ENCODE results near the gene PKP2. TPM values are rescaled to one million over a fixed set of nuclear protein-coding genes. Genes with fewer than 3 reads are reported as not detected.

The PKP2 gene
- total and polyA plus RNA-seq, 2 of the 13 experiments (the other 11 are each of a cell fraction or from before 2014, with no cell fraction given) = 15.1 to 25.3 TPM

DNA sequence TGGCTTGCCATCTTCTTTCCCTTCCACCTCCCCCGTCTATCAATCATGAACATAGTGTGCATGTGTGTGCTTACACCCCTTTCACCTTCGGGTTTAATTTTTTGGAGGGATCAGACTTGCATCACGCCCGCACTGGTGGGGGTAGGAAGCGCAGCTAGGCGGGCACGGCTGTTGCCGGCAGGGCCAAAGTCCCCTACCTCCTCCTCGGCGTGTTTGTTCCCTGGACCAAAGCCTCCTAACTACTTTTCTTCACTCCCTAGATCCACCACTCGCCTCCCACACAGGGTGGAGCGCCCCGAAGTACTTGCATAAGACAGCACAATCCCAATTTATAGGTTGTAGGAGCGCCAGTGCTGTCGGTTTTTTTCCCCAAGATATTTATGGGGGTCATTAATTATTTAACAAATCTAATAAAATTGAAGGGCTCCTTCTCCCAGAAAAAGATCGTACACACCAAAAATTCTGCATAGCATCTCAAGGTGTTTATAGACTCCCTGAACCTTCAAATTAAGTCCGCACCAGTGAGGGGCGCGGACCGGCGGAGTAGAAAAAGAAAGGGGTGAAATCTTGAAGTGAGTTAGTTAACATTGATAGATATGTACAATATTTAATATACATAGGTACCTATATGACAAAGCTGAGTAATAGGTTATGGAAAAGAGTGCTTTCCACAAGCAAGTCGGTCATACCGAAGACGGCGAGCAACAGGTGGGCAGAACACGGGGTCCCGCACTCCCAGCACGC lies 717 bp downstream of the PKP2 start:
- peak; percentile 25 for DNase-seq (ENCODE audit: low spot score)
- WGBS (ENCODE audit: low lambda C conversion rate) = 2% methylated on average over 28 of the region's 28 CpGs
- intact Hi-C loops (cut with micrococcal nuclease; ENCODE audit: unreplicated experiment) = loop anchor here (2.0 to 5.0 kb wide), 2 partner anchors 23 to 39 kb away; no protein-coding TSS in a partner anchor
- TF ChIP-seq, protein P1, sequence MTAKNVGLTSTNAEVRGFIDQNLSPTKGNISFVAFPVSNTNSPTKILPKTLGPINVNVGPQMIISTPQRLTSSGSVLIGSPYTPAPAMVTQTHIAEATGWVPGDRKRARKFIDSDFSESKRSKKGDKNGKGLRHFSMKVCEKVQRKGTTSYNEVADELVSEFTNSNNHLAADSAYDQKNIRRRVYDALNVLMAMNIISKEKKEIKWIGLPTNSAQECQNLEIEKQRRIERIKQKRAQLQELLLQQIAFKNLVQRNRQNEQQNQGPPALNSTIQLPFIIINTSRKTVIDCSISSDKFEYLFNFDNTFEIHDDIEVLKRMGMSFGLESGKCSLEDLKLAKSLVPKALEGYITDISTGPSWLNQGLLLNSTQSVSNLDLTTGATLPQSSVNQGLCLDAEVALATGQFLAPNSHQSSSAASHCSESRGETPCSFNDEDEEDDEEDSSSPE (CRISPR knock-in tag; IDR thresholded peaks at IDR 0.05) = 0 out of 2 replicates have a peak, but pooled peaks have one; percentile 35
- TF ChIP-seq HDAC1 (CRISPR knock-in tag; IDR thresholded peaks at IDR 0.05) (peak; percentile 23; the same call in 1 of the 2 replicates), KDM5A (IDR thresholded peaks at IDR 0.05; ENCODE audit: borderline replicate concordance, low read length) (0 out of 2 replicates have a peak, but pooled peaks have one; percentile 23), MED8 (CRISPR knock-in tag; IDR thresholded peaks at IDR 0.05; ENCODE audit: insufficient replicate concordance) (peak; percentile 27), ZNF616 (CRISPR knock-in tag; IDR thresholded peaks at IDR 0.05; ENCODE audit: low read depth) (no peak), MTERF4 (CRISPR knock-in tag; IDR thresholded peaks at IDR 0.05) (no peak), MAFG (CRISPR knock-in tag; IDR thresholded peaks at IDR 0.05) (no peak), BATF2 (CRISPR knock-in tag; IDR thresholded peaks at IDR 0.05) (peak; percentile 63; the same call in 1 of the 2 replicates), NRL (CRISPR knock-in tag; IDR thresholded peaks at IDR 0.05; ENCODE audit: borderline replicate concordance) (no peak), ZNF781 (CRISPR knock-in tag; IDR thresholded peaks at IDR 0.05; ENCODE audit: borderline replicate concordance, not compliant biosample characterization) (no peak), ASH2L (IDR thresholded peaks at IDR 0.05; ENCODE audit: insufficient read length, low read depth, low read length) (peak; percentile 69), MYC (CRISPR knock-in tag; IDR thresholded peaks at IDR 0.05; ENCODE audit: borderline replicate concordance) (peak; percentile 37; the same call in 1 of the 2 replicates), ZBTB7B (CRISPR knock-in tag; IDR thresholded peaks at IDR 0.05) (0 out of 2 replicates have a peak, but pooled peaks have one; percentile 3), ZNF367 (CRISPR knock-in tag; IDR thresholded peaks at IDR 0.05; ENCODE audit: borderline replicate concordance) (no peak), ISL2 (CRISPR knock-in tag; IDR thresholded peaks at IDR 0.05) (no peak)
- TF ChIP-seq, protein P2, sequence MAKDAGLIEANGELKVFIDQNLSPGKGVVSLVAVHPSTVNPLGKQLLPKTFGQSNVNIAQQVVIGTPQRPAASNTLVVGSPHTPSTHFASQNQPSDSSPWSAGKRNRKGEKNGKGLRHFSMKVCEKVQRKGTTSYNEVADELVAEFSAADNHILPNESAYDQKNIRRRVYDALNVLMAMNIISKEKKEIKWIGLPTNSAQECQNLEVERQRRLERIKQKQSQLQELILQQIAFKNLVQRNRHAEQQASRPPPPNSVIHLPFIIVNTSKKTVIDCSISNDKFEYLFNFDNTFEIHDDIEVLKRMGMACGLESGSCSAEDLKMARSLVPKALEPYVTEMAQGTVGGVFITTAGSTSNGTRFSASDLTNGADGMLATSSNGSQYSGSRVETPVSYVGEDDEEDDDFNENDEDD (CRISPR knock-in tag; IDR thresholded peaks at IDR 0.05; ENCODE audit: borderline replicate concordance) = peak; percentile 32; the same call in 1 of the 2 replicates
- TF ChIP-seq, protein P3, sequence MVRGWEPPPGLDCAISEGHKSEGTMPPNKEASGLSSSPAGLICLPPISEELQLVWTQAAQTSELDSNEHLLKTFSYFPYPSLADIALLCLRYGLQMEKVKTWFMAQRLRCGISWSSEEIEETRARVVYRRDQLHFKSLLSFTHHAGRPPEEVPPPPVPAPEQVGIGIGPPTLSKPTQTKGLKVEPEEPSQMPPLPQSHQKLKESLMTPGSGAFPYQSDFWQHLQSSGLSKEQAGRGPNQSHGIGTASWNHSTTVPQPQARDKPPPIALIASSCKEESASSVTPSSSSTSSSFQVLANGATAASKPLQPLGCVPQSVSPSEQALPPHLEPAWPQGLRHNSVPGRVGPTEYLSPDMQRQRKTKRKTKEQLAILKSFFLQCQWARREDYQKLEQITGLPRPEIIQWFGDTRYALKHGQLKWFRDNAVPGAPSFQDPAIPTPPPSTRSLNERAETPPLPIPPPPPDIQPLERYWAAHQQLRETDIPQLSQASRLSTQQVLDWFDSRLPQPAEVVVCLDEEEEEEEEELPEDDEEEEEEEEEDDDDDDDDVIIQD (CRISPR knock-in tag; IDR thresholded peaks at IDR 0.05; ENCODE audit: low read depth) = 0 out of 2 replicates have a peak, but pooled peaks have one; percentile 36

More for the DNA sequence above, 717 bp downstream of the PKP2 start:
- Histone ChIP-seq H3K4me1 (ENCODE audit: insufficient read depth, low read length) (peaks cover 63% of the 10 kb centered on the region), H3K4me2 (ENCODE audit: low read depth, low read length) (peak overlapping the region; percentile 63), H4K20me1 (ENCODE audit: insufficient read depth, low read length) (0 out of 2 replicates have a peak, but pooled peaks cover 2% of the 10 kb centered on the region), H2AFZ (ENCODE audit: low read length) (no peak overlapping the region), H3K27me3 (ENCODE audit: control insufficient read depth in 1 of 2, insufficient read depth in 2 of 2, low read length in 2 of 2) (no peaks in the 10 kb centered on the region), H3K36me3 (replicated peaks in 1 of 2; ENCODE audit: control insufficient read depth in 1 of 2, insufficient read depth in 2 of 2, low read length in 2 of 2) (no peaks in the 10 kb centered on the region; a peak in 1 of 5 replicates), H3K4me3 (replicated peaks in 1 of 3; ENCODE audit: insufficient read depth in 1 of 3, low read depth in 2 of 3, low read length in 3 of 3) (peak overlapping the region; percentile 78 to 98 (median 93)), H3K9ac (ENCODE audit: insufficient read depth, low read depth, low read length) (peak overlapping the region; percentile 87), H3K9me3 (ENCODE audit: low read length) (no peaks in the 10 kb centered on the region), H3K79me2 (ENCODE audit: insufficient read depth, low read length) (peaks cover 43% of the 10 kb centered on the region), H3K27ac (ENCODE audit: extremely low read length, insufficient read depth, low read length) (peak overlapping the region; percentile 80)
- peak; percentile 62 for FAIRE-seq
- BruUV-seq (replicated peaks) = TSS peak; percentile 60
- CTCF ChIA-PET (ENCODE audit: low intra/inter-chr PET ratio, low total read pairs) = no interaction called here
- POLR2A ChIA-PET = interaction anchor here (0.6 to 3.0 kb wide), 7 partner anchors 11 to 1569 kb away, joined by 3 to 24 read pairs (median 4); partner anchors contain the start of genes ALG10, DNM1L, SINHCAF and YARS2
- in situ Hi-C loops (cut with HindIII; ENCODE audit: extremely low pct_ligation_motif_present, low pct_unique_long_range_greater_than_20kb) = no loop called here
- ATAC-seq = peak; percentile 63
